ENCODE data around the gene FBXO24.
A peak's percentile ranks its signal among the peaks of the same experiment; 100 is the strongest.
"Not testable (repeated sequence)": the region's sequence is repeated elsewhere in the genome, so short reads cannot be mapped to it uniquely, and the experiment has no call there.

The FBXO24 gene

DNA sequence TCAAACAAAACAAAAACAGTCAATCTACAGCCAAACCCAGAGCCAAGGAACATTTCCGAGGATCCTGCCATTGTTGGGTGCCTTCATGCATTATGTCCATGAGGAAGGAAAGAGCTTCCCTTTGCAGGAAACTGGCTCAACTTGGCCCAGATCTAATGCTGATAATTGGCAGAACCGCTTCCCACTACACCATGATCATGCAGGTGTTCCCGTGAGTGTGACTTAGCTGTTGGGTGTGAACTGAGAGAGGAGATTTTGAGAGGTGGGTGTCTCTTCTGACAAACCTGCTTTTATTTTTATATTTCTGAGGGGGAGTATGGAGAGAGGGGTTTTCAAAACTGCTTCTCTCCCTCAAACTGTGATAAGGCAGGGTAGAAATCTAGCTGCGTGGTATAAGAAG, 27.0 kb upstream of the FBXO24 start:
- peak in 8 of 56 donors; percentile 7 to 53 (median 24) for DNase-seq

DNA sequence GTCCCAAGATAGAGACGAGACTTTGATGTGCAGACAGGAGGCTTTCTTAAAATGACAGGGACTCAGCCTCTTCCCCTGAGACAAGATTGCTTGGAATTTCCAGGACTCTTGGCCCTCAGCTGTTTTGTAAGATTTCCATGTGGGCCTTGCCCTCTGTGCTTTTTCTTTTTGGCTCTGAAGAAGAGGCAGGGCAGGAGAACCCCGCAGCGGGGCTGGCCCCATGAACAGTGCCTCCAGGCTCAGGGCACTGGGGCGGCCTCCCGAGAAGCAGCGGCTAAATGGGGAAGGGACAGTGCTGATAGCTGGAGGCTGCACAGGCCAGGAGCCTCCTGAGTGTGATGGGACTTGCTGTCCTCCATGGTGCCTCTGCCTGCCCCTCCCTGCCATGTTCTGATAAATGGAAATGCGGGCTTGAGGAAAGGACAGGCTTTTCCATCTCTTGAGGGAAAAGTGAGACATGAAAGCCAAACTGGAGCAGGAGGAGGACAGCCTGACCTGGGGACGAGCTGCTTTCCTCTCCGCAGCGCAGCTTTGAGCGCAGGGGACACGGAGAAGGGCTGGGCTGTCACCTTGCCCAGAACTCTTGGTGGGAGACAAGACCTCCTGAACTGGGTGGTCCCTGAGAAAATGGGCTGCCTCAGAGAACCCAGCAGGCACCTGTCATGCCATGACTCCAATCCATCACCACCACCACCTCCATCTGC, 24.5 kb upstream of the FBXO24 start:
- no peak for DNase-seq

DNA sequence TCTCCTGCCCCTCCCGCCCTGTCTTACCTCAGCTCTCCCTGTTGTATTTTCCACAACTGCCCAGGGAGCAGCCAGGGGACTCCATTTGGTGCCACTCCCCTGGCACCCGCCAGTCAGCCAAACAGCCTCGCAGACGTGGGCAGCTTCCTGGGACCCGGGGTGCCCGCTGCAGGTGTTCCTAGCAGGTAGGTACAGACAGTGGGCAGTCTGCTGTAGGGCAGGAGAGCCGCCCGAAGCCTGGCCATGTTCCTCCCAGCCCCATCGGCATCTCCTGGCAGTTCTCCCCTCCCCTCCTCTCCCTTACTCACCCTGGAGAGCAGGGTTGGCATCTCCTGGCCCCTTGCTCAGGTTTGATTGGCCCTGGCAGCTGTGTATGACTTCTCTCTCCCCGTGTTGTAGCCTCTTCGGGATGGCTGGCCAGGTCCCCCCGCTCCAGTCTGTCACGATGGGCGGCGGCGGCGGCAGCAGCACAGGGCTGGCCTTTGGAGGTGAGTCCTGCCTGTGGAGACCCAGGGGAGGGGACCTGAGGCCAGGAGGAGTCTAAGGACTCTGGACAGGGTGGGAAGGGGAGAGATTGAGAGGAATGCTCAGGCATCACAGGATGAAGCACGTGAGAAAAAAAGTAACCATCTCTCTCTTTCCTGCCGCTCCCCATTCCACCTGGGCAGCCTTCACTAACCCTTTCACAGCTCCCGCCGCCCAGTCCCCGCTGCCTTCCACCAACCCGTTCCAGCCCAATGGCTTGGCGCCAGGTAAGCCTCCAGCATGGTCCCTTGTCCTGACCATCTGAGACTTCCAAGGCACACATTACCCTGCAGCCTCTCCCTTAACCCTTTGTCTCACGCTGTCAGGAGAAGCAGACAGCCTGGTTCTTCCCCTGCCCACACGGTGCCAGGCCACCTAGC, 23.7 kb upstream of the FBXO24 start:
- DNase-seq: no peak

DNA sequence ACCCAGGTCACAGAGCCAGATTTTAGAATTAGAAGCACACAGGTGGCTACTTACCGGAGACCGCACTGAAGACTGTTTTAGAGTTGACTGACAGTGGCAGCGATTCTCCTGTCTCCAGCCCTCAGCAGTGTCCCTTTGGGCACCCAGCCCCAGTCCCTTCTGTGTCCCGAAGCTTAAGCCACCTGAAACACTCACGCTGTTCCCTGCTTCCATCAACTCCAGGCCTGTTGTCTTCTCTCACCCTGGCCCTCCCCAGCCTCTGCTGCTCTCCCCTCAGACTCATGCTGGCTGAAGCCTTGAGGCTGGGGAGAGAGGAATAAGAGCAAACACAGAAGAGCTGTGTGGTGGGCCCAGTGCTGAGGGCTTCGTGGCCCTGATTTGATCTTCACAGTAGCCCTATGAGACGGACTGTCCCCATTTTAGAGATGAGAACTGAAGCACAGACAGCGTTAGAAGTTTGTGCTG, 23.0 kb upstream of the FBXO24 start:
- no peak for DNase-seq

DNA sequence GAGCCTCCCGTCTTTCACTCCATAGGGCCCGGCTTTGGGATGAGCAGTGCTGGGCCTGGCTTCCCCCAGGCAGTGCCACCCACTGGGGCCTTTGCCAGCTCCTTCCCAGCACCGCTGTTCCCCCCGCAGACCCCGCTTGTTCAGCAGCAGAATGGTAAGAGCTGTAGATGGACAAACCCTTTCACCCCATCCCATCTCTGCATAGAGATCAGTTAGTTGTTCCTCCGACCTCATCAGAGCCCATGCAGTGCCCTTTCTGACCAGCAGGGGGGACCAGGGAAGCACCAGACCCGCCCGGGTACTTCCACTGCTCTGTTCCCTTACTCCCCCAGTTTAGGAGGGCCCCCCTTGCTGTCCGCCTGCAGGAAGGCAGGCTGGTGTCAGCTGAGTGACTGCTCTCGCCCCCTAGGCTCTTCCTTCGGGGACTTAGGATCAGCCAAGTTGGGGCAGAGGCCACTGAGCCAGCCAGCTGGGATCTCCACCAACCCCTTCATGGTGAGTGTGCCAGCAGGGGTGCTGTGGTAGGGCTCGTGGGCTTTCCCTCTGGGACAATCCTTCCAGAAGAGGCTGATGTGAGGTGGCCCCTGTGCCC, 22.2 kb upstream of the FBXO24 start:
- peak in 48 of 56 donors; percentile 9 to 87 (median 46) for DNase-seq

DNA sequence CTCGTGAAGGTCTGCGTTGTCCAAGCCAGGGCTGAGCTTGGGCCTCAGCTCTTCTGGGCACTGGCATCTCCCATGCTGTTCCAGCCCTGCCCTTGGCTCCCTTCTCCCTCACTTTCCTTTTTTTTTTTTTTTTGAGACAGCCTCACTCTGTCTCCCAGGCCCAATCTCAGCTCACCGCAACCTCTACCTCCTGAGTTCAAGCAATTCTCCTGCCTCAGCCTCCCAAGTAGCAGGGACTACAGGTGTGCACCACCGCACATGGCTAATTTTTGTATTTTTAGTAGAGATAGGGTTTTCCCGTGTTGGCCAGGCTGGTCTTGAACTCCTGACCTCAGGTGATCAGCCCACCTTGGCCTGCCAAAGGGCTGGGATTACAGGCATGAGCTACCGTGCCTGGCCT, 21.7 kb upstream of the FBXO24 start:
- not testable (repeated sequence) for DNase-seq

DNA sequence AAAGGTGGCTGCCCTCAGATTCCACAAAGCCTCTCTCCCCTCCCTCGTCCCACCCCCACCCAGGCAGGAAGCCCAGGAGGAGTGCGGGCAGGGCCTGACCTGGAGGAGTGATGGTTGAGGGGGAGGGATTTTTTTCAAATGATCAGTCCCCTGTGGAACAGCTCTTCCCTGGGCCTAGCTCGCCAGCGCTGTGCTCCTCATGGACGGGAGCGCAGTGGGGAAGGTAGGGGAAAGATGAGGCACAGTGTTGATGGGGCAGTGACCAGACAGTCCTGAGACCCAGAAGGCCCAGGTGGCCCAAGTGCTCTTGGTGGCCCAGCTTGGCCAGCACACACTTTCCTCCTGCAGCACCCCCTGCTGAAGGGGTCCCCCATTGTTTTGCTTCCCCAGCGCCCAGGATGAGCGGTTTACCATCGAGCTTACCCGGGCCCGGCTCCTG, 21.0 kb upstream of the FBXO24 start:
- no peak for DNase-seq

DNA sequence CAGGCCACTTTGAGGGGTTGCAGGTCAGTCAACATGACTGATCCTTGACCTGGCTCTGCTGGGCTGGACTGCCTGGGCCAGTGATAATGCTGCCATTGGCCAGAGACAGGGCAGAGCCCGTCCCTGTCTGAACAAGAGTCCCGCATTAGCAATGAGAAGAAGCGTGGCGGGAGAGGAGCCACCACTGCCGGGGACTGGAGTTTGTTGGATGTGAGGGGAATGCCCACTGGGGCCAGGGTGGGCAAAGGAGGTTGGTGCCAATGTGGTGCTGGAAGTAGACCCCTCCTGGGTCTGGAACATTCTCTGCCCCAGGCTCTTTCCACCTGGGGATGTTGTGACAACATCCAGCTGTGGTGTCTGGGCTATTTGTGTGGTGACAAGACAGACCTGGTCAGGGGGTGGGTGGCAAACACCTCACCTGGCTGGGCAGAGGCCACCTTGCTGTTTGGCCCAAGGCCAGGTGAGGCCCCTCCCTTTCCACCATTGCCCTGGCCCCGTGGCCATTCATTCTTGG, 20.1 kb upstream of the FBXO24 start:
- DNase-seq: no peak

DNA sequence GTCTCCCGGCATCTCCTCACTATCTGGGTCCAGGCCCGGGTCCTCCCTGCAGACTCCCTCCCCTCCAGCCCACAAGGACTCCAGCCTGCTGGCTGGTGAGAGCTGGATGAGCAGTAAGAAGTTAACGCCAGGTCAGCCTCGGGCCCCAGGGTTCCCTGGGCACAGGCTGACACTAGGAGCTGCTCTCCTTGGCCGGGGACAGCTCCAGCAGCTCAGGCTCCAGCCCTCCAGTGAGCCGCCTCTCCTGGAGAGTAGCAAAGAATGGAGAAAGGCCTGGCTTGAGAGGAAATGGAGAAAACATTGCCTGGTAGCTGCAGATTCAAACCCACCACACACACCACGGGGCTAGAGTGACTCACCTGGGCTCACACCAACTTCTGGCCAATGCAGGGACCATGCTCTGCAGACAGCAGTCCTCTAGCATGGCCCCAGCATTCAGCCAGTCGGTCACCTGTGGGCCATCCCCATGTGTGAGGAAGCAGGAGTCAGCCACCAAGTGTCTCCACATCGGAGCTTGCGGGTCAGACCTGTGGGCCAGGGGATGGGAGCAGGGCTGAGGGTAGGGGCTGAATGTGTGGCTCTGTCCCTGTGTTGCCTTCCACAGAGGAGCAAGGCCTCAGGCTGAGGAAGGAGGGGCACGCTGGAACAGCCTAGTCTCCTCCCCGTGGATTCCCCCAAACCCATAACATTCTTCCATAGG, 18.9 kb upstream of the FBXO24 start:
- no peak for DNase-seq

DNA sequence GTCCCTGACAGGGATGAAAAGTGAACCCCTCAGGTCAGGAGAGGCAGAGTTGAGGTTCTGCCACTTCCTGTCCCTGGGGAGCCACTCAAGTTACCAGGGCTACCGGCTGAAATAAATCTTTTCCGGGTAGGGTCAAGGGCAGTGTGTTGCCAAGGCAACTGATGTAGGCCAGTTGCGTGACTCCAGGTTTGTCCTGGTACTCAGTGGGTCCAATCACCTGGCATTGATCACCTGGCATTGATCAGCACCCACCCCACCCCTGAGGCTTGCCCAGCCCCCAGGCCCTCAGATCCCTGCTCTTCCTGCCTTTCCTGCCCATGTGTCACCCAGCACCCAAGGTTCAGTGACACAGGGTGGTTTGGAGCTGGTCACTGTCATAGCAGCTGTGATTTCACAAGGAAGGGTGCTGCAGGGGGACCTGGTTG, 18.4 kb upstream of the FBXO24 start:
- no peak for DNase-seq

DNA sequence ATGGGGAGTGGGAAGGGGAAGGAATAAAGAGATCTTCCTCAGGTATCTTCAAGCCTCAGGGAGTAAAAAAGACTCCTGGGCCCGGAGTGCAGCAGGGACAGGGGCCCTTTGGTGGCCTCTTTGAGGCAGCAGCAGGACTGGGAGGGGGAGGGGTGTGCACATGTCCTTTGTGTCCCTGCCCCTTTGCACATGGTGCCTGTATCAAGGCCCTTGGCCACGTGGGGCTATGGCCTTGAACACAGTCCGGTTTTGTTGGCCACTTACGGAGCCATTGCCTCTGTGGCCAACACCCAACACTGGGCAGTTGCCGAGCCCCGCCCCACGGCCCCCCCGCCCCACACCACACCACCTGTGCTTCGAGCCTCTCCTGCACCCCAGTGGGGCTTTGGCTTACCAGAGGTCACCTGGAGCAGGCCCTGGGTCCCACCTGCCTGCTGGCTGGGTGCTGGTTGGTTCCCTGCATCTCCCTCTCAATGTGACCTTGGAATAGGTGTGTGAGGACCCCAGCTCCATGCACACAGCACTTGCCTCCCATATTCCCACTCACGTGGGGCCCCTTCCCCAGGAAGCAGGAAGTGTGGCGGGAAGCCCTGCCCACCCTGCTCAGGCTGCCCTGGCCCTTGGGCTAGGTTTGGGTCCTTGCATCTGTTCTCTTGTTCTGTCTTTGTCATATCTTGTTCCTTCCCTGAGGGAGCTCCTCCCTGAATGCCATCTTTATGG, 17.8 kb upstream of the FBXO24 start:
- DNase-seq: peak in 2 of 56 donors; percentile 13

DNA sequence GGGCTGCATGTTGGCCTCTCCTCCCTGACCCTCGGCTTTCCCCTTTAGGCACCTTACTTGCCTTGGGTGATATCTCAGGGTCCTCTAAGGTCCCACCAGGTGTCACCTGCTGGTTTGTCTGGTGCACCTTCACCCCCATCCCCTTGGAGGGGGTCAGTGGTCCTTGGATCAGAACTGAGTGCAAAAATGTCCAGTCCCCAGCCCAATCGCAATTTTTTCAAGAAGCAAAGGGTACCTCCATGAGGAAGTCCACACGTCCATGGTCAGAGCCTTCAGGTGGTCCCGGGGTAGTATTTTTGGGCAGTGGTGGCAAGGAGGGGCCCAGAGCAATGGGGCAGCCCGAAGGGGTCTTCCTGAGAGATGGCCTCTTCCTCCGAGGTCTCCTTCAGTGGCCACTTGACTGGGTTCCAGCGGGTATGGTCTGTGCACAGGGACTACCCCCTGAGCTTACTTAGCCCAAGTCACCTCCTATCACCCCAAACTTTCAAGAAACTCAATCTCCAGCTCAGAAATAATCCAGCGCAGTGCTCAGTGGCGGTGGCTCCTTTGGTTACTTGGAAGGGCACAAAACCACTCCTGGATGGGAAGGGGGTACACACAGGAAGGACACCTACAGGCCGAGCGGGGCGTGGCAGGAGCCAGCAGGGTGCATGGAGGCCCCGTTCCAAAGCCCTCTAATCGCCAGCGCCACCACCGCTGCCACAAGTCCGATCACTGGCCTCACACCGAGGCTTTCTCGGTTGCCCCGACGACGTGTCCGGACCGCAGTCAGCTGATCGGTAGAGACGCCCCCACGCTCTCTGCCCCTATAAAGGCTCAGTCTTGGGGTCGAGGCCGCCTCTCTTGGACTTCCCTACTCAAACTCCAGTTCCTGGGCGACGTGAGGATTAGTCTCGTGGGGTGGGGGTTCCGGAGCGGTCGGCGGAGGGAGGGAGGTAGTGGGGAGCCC, 17.0 kb upstream of the FBXO24 start:
- peak in 50 of 56 donors; percentile 16 to 83 (median 62) for DNase-seq

DNA sequence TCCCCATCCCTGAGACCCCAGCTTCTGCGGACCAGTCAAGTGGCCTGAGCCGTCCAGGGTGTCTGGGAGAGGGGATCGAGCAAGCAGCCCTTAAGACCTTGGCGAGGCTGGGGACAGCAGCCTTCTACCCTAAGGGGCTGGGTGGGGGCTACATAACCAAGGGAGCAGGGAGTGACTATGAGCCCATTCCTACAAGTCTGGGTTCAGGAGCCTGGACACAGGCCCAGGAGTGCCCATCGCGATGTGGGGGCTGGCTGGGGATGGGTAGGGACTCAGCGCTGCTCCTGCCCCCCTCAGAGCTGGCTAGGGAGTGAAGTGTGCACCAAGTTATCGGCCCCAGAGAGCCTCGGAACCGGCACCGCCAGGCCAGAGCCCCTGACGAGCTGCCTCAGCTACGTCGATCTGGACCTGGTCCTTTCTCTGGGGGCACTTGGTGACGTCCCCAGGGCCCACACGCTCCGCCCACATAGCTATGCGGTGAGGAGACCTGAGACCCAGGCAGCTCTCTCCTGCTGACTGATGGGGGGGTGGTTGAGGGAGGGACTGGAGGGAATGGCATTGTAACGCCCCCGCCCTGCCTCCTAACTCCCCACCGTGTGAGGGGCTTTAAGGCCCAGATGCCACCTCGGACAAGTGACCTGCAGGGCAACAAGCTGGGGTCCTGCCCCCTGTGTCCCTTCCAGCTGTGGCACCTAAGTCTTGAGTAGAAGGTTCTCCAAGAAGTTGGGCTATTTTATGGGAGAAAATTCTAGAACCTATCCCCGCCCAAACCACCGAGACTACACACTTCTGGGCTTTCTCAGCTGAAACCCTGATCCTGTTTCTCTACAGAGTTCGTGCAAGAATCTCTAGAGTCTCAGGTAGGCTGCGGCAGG, 14.9 kb upstream of the FBXO24 start:
- DNase-seq: peak in 1 of 56 donors; percentile 15

DNA sequence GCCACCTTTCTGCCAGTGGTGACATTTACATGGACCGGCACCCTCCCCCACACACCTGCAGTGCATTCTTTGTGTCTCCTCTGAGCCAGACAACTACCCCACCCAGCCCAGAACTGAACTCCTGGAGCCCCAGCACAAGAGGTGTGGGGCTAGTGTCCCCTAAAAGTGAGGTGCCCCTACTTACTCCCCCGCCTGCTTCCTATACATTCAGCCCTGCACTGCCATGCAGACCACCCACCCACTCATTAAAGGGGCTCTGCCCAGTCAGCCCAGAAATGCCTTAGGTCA, 14.4 kb upstream of the FBXO24 start:
- no peak for DNase-seq

DNA sequence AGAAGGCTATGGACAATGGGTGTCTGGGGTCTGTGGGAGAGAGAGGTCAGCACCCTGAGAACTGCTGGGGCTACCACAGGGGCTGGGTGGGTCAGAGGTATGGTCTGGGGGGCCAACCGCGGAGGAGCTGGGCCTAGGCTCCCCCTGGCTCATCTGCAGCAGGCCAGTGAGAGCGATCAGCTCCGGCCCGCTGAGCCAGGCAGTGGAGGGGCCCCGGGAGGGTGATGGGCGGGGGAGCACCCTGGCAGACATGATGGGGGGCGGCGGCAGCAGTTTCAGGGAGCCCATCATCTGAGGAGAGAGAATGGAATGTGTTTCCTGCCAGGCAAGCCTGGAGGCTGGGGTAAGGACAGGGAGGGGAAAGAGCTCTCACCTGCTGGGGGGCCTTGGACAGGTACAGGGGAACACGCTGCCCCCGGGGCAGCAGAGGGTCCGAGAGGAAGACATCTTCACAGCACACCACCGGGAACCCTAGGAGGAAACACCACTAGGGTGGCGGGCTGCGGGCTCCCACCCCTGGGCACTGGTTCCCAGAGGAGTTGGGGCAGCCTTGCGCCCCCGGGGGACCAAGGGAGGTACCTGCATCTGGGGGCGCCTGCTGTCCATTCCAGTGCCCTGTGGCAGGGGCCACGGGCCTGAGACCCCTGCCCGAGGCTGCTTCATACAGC, 13.7 kb upstream of the FBXO24 start:
- no peak for DNase-seq

DNA sequence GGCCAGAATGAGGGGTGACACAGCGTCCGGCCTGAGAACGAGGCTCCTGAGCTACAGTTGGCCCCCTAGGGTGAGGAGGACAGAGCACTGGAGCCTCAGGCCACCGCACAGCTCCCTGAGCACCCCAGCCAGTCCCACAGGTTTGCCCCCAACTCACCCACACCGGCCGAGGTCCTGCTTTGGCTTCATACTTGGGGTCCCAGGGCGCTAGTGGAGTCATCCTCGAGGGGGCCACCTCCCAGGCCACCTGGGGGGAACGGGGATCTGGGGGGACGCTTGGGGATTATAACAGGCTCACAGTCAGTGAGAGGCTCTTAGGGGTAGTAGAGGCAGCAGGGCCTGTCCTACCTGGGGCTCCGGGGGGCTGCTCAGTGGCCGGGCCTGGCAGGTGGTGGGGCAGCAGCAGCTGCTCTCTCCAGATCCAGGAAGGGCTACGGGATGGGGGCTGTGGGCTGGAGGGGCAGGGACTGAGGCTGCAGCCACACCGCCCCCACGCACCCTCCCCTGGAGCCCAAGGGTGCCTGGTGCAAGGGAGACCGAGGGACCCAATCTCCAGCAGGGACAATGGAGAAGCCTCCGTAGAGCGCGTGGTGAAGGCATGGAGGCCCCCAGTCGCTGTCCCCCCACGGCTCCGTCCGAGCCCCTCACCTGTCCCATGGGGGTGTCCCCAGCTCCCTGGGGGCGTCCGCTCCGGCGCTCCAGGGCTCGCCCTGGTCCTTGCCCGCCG, 13.0 kb upstream of the FBXO24 start:
- no peak for DNase-seq

DNA sequence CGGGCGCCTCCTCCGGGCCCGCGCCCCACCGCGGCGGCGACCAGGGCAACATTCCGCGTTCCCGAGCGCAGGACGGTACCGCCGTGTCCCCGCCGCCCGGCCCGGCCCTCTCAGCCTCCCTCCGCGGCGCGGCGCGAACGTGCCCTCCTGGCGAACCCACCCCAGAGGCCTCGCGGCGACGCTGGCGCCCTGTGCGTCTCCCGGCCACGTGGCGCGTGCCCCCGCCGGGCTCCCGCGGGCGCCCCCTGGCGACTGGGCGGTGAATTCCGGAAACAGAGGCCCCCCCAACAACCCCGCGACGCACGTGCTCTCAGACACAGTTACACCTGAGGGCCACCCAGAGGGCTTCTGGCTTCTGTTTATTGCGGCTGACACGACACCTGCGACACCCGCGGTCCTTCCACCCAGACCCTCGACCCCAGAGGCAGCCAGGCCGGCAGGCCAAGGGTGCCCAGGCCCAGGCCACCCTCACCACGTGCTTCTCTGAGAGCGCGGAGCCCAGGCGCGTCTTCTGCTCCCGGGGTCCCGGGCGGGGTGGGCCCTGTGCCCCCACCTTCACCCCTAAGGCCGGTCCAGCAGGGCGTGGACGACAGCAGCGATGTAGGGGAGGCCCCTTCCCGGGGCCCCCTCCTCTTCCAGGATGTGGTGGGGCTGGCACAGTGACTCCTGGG, 12.3 kb upstream of the FBXO24 start, which contains the start of gene SAP25:
TSS of gene SAP25 (minus strand) at position 210 of the 671 bp plus-strand sequence. CDS start at position 52, 158 bp downstream.
- DNase-seq: no peak
